HepG2 (cell line): ENCODE data around the gene PCBD1. TPM values are rescaled to one million over a fixed set of nuclear protein-coding genes. Genes with fewer than 3 reads are reported as not detected.

Experiments used
- ATAC-seq: fragments of 200-7000 bp; cut with Tn5 transposase; 3 replicates; pipeline ENCODE4 v1.9.1; 2020; ENCODE audit warnings: mild to moderate bottlenecking, moderate library complexity
- BruUV-seq: library from RNA; stranded (reverse); fragments of 400-500 nt; replicated peaks from 2 replicates; lab custom pipeline; 2021; lab: Mats Ljungman, UMichigan
- CTCF ChIA-PET: fragments of 300-600 bp; formaldehyde crosslinking; extraction: SDS; loops from one replicate; lab custom pipeline; 2021; ENCODE audit warnings: low total read pairs, inconsistent platforms, low intra/inter-chr PET ratio; lab: Yijun Ruan, JAX
- POLR2A ChIA-PET: fragments of 350-600 bp; sonication (Branson Sonifier 250); formaldehyde crosslinking; loops from one replicate; lab custom pipeline; 2020; ENCODE audit warnings: antibody characterized with exemption, inconsistent platforms; lab: Yijun Ruan, JAX
- DNase-seq: peaks from one replicate; pipeline ENCODE4 v3.0.0-alpha.2; 2015; ENCODE audit warnings: low spot score
- FAIRE-seq: peaks from 3 replicates; lab custom pipeline; 2011; peaks lifted over from hg19 to GRCh38; lab: Jason Lieb, UNC
- H2AFZ ChIP-seq: one replicate; pipeline ENCODE4 v1.6.1; 2011; ENCODE audit warnings: low read length, inconsistent platforms
- H3K27ac ChIP-seq: fragments of 300-600 bp; 3 replicates; pipeline ENCODE4 v1.8.0; 2011; ENCODE audit warnings: mixed run types, mild to moderate bottlenecking, mixed read lengths, low read length, inconsistent platforms; ENCODE audit not compliant: insufficient read depth; ENCODE audit errors: extremely low read length
- H3K27me3 ChIP-seq, 2 experiments: fragments of 200-600 bp in 1 of 2; 2 replicates in 1 of 2; 3 replicates in 1 of 2; pipeline versions ENCODE4 v1.6.0 to v1.8.0; 2011; ENCODE audit warnings: low read length in 2 of 2, mild to moderate bottlenecking in 2 of 2, moderate library complexity in 2 of 2, inconsistent platforms in 1 of 2; ENCODE audit not compliant: insufficient read depth in 2 of 2, control insufficient read depth in 1 of 2
- H3K36me3 ChIP-seq, 2 experiments: fragments of 200-600 bp in 1 of 2; replicated peaks in 1 of 2; 2 replicates in 1 of 2; 3 replicates in 1 of 2; pipeline versions ENCODE4 v1.5.1 to v1.8.0; 2011; ENCODE audit warnings: low read length in 2 of 2, inconsistent platforms in 1 of 2; ENCODE audit not compliant: insufficient read depth in 2 of 2, control insufficient read depth in 1 of 2
- H3K4me1 ChIP-seq: 2 replicates; pipeline ENCODE4 v1.5.1; 2012; ENCODE audit warnings: low read length, inconsistent platforms; ENCODE audit not compliant: insufficient read depth
- H3K4me2 ChIP-seq: 2 replicates; pipeline ENCODE4 v1.6.0; 2011; ENCODE audit warnings: low read depth, low read length, inconsistent platforms
- H3K4me3 ChIP-seq, 3 experiments: fragments of 200-600 bp in 1 of 3; sonication (generic), shearing (Covaris generic) in 1 of 3; replicated peaks in 1 of 3; 2 replicates each; pipeline ENCODE4 v1.5.1; 2011 to 2016; ENCODE audit warnings: low read length in 3 of 3, inconsistent platforms in 2 of 3, low read depth in 2 of 3, mild to moderate bottlenecking in 2 of 3, control low read depth in 1 of 3, mixed read lengths in 1 of 3; ENCODE audit not compliant: insufficient read depth in 1 of 3
- H3K79me2 ChIP-seq: one replicate; pipeline ENCODE4 v1.6.1; 2011; ENCODE audit warnings: low read length, inconsistent platforms; ENCODE audit not compliant: insufficient read depth
- H3K9ac ChIP-seq: 2 replicates; pipeline ENCODE4 v1.6.0; 2011; ENCODE audit warnings: mild to moderate bottlenecking, low read depth, low read length, inconsistent platforms; ENCODE audit not compliant: insufficient read depth
- H3K9me3 ChIP-seq: 2 replicates; pipeline ENCODE4 v1.5.1; 2012; ENCODE audit warnings: mild to moderate bottlenecking, low read length
- H4K20me1 ChIP-seq: 2 replicates; pipeline ENCODE4 v1.6.0; 2011; ENCODE audit warnings: inconsistent platforms, mild to moderate bottlenecking, low read length, moderate library complexity; ENCODE audit not compliant: insufficient read depth
- HOMEZ ChIP-seq: IDR thresholded peaks from 2 replicates; pipeline ENCODE4 v1.6.1; 2016; ENCODE audit warnings: low read depth
- MAFF ChIP-seq: IDR thresholded peaks from 2 replicates; pipeline ENCODE4 v1.6.1; 2011; ENCODE audit warnings: low read depth, low read length, improper control_type of control experiment
- MAFK ChIP-seq, 2 experiments: IDR thresholded peaks in 1 of 2; conservative IDR thresholded peaks in 1 of 2; 2 replicates each; pipeline ENCODE4 v1.6.1; 2011; ENCODE audit warnings: improper control_type of control experiment in 2 of 2, low read length in 2 of 2
- MTA1 ChIP-seq: sonication (generic); formaldehyde crosslinking; IDR thresholded peaks from 2 replicates; pipeline ENCODE4 v1.4.0; 2020; ENCODE audit warnings: missing genetic modification reagents, mild to moderate bottlenecking, borderline replicate concordance
- POLR2A ChIP-seq, 2 experiments: IDR thresholded peaks; 2 replicates each; pipeline ENCODE4 v1.6.1; 2011; ENCODE audit warnings: low read depth in 2 of 2, low read length in 2 of 2, mild to moderate bottlenecking in 1 of 2, moderate library complexity in 1 of 2; ENCODE audit not compliant: insufficient read depth in 1 of 2
- RARA ChIP-seq: IDR thresholded peaks from 2 replicates; pipeline ENCODE4 v1.6.1; 2016; ENCODE audit warnings: missing genetic modification reagents, missing compliant biosample characterization
- ZMYM4 ChIP-seq: sonication (generic); formaldehyde crosslinking; IDR thresholded peaks from 2 replicates; pipeline ENCODE4 v1.8.1; 2023; ENCODE audit warnings: mild to moderate bottlenecking, missing genetic modification reagents
- ZNF883 ChIP-seq: sonication (generic); formaldehyde crosslinking; IDR thresholded peaks from 2 replicates; pipeline ENCODE4 v1.5.1; 2020; ENCODE audit warnings: mild to moderate bottlenecking, missing genetic modification reagents; ENCODE audit errors: not compliant biosample characterization
- WGBS: methylation state at CpG from one replicate; pipeline ENCODE4 v1.1.6; 2017; ENCODE audit warnings: low lambda C conversion rate; 5-methylcytosine and 5-hydroxymethylcytosine counted together
- in situ Hi-C: cut with HindIII; loops from 2 replicates; pipeline ENCODE4 v1.10.0; 2017; ENCODE audit warnings: low pct_unique_long_range_greater_than_20kb; ENCODE audit not compliant: extremely low pct_ligation_motif_present
- intact Hi-C: fragments of 100-400 bp; cut with micrococcal nuclease; formaldehyde crosslinking; loops from one replicate; pipeline ENCODE4 v1.10.0; 2022; ENCODE audit not compliant: unreplicated experiment
- polyA plus RNA-seq, 8 experiments: library from polyadenylated mRNA; depleted of rRNA in 3 of 8; stranded (reverse) in 7 of 8; unstranded in 1 of 8; fragments of >200 nt; fragmentation: Illumina TruSeq in 4 of 8; extraction: Trizol in 4 of 8; gene quantifications; 2 replicates each; pipeline versions ENCODE4 v1.2.1 to v1.2.3, GENCODE V29; 2011 to 2016; ENCODE audit warnings: low read depth in 4 of 8, missing spikeins in 1 of 8, mixed read lengths in 1 of 8; ENCODE audit not compliant: insufficient read depth in 1 of 8
- total RNA-seq, 5 experiments: library from RNA; depleted of rRNA; stranded (reverse); fragments of >200 nt; fragmentation: Illumina TruSeq; extraction: Trizol; gene quantifications; 2 replicates each; pipeline ENCODE4 v1.2.3, GENCODE V29; 2016; ENCODE audit warnings: low read depth in 1 of 5
- TF ChIP-seq, protein P1 (sequence below): IDR thresholded peaks from 2 replicates; pipeline ENCODE4 v1.6.1; 2018; ENCODE audit warnings: missing genetic modification reagents, mild to moderate bottlenecking, missing compliant biosample characterization
- TF ChIP-seq, protein P2 (sequence below), 2 experiments: sonication (generic) in 1 of 2; formaldehyde crosslinking in 1 of 2; IDR thresholded peaks; 2 replicates each; pipeline versions ENCODE4 v1.4.0 to v1.6.1; 2016 to 2020; ENCODE audit warnings: borderline replicate concordance in 1 of 2, low read depth in 1 of 2, mild to moderate bottlenecking in 1 of 2, missing genetic modification reagents in 1 of 2

Gene PCBD1
- total and polyA plus RNA-seq, 2 of the 13 experiments (the other 11 are each of a cell fraction or from before 2014, with no cell fraction given) = 95.3 to 168 TPM

DNA sequence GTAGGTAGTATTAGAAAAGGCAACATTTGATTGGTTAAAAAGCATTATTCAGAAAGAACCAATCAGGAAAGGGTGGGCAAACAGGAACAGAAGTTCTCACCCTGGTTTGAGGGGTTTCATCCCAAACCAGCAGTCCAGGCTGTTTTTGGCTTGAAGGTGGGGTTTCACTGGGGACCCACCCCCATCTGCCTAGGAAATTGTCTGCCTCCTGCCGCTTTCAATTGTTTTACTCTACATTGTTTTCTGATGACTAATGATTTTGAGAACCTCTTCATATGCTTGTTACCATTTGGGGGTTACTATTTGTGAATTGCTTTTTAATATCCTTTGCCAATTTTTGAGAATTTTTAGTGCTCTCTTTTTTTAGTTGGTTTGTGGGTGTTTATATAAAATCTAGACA lies 3.3 kb upstream of the PCBD1 start:
- no TSS peak for BruUV-seq

GRCh38 chr10:70890917-70891431 lies 2.6 kb upstream of the PCBD1 start:
- ATAC-seq (peak; percentile 78), FAIRE-seq (peak; percentile 72), DNase-seq (peak; percentile 75)
- no peak overlapping the region for H3K27ac ChIP-seq
- no peak overlapping the region for H2AFZ ChIP-seq
- ChIA-PET CTCF (no interaction called here), POLR2A (no interaction called here)
- H3K9ac ChIP-seq = no peak overlapping the region
- H3K79me2 ChIP-seq = peaks cover 16% of the 10 kb centered on the region
- peaks cover 56% of the 10 kb centered on the region for H3K4me1 ChIP-seq
- H3K4me2 ChIP-seq = peak overlapping the region; percentile 55
- peak overlapping the region in 1 of 3 experiments; percentile 9; a peak in 1 of 6 replicates for H3K4me3 ChIP-seq
- intact Hi-C loops = no loop called here
- H3K9me3 ChIP-seq = no peaks in the 10 kb centered on the region
- peaks cover 0 to 8% of the 10 kb centered on the region in 2 experiments; a peak in 3 of 5 replicates for H3K27me3 ChIP-seq
- in situ Hi-C loops = no loop called here
- H3K36me3 ChIP-seq = peaks cover 0 to 8% of the 10 kb centered on the region in 2 experiments; a peak in 2 of 5 replicates
- BruUV-seq = no TSS peak
- peaks cover 3% of the 10 kb centered on the region; the same call in 1 of the 2 replicates for H4K20me1 ChIP-seq
- 16% methylated on average over 4 of the region's 7 CpGs for WGBS
- TF ChIP-seq ZMYM4 (peak; percentile 52), ZNF883 (CRISPR knock-in tag) (peak; percentile 71), HOMEZ (CRISPR knock-in tag) (no peak), RARA (peak; percentile 30; the same call in 1 of the 2 replicates), MTA1 (CRISPR knock-in tag) (0 out of 2 replicates have a peak, but pooled peaks have one; percentile 29)
- TF ChIP-seq, protein P1, sequence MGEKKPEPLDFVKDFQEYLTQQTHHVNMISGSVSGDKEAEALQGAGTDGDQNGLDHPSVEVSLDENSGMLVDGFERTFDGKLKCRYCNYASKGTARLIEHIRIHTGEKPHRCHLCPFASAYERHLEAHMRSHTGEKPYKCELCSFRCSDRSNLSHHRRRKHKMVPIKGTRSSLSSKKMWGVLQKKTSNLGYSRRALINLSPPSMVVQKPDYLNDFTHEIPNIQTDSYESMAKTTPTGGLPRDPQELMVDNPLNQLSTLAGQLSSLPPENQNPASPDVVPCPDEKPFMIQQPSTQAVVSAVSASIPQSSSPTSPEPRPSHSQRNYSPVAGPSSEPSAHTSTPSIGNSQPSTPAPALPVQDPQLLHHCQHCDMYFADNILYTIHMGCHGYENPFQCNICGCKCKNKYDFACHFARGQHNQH = 0 out of 2 replicates have a peak, but pooled peaks have one; percentile 42
- TF ChIP-seq, protein P2, sequence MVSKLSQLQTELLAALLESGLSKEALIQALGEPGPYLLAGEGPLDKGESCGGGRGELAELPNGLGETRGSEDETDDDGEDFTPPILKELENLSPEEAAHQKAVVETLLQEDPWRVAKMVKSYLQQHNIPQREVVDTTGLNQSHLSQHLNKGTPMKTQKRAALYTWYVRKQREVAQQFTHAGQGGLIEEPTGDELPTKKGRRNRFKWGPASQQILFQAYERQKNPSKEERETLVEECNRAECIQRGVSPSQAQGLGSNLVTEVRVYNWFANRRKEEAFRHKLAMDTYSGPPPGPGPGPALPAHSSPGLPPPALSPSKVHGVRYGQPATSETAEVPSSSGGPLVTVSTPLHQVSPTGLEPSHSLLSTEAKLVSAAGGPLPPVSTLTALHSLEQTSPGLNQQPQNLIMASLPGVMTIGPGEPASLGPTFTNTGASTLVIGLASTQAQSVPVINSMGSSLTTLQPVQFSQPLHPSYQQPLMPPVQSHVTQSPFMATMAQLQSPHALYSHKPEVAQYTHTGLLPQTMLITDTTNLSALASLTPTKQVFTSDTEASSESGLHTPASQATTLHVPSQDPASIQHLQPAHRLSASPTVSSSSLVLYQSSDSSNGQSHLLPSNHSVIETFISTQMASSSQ (IDR thresholded peaks at IDR 0.05; ENCODE audit: low read depth) = no peak
- TF ChIP-seq, protein P2 (CRISPR knock-in tag; IDR thresholded peaks at IDR 0.05; ENCODE audit: borderline replicate concordance) = 0 out of 2 replicates have a peak, but pooled peaks have one; percentile 45

More for the DNA sequence above, 3.3 kb upstream of the PCBD1 start:
- H3K4me3 ChIP-seq = no peak overlapping the region
- H3K36me3 ChIP-seq = 0 out of 5 replicates have a peak, but pooled peaks cover 0 to 1% of the 10 kb centered on the region in 2 experiments
- H3K79me2 ChIP-seq = peaks cover 11% of the 10 kb centered on the region
- no peak for DNase-seq
- in situ Hi-C loops (no loop called here), intact Hi-C loops (no loop called here)
- peaks cover 49% of the 10 kb centered on the region for H3K4me1 ChIP-seq
- no peak overlapping the region for H3K27ac ChIP-seq
- no peak overlapping the region for H2AFZ ChIP-seq
- WGBS = 83% methylated on average over 1 of the region's 1 CpG
- no peak for ATAC-seq
- TF ChIP-seq MAFK (conservative IDR thresholded peaks at IDR 0.05 in 1 of 2, IDR thresholded peaks at IDR 0.05 in 1 of 2; ENCODE audit: low read length in 2 of 2) = peak; percentile 53 to 61
- no peak for TF ChIP-seq POLR2A (IDR thresholded peaks at IDR 0.05; ENCODE audit: insufficient read depth in 1 of 2, low read depth in 2 of 2, low read length in 2 of 2)
- 0 out of 2 replicates have a peak, but pooled peaks have one; percentile 37 for TF ChIP-seq MAFF
- no peak overlapping the region for H3K9ac ChIP-seq
- no peaks in the 10 kb centered on the region for H3K9me3 ChIP-seq
- ChIA-PET CTCF (no interaction called here), POLR2A (no interaction called here)
- peaks cover 3% of the 10 kb centered on the region; the same call in 1 of the 2 replicates for H4K20me1 ChIP-seq
- peaks cover 0 to 8% of the 10 kb centered on the region in 2 experiments; a peak in 3 of 5 replicates for H3K27me3 ChIP-seq
- FAIRE-seq = no peak
- H3K4me2 ChIP-seq = no peak overlapping the region; the same call in 1 of the 2 replicates
